Cardiac muscle cell (in vitro differentiated cells and primary cell): ENCODE data around the gene CCDC93. TPM values are rescaled to one million over a fixed set of nuclear protein-coding genes. Genes with fewer than 3 reads are reported as not detected.

ENCODE experiments used
- DNase-seq, 2 donors: peaks; one replicate each; pipeline versions ENCODE4 v3.0.0 to v3.0.0-alpha.2; 2010 to 2017; ENCODE audit warnings: low read depth in 1 of 2, low spot score in 1 of 2
- H3K27ac ChIP-seq: fragments of 200-600 bp; sonication (generic); 2 replicates; pipeline ENCODE4 v1.5.1; 2016
- H3K27me3 ChIP-seq: fragments of 200-600 bp; sonication (generic); 2 replicates; pipeline ENCODE4 v1.6.0; 2016; ENCODE audit warnings: control low read depth
- H3K36me3 ChIP-seq: fragments of 200-600 bp; sonication (generic); 2 replicates; pipeline ENCODE4 v1.5.1; 2016; ENCODE audit warnings: control low read depth
- H3K4me1 ChIP-seq: fragments of 200-600 bp; sonication (generic); 2 replicates; pipeline ENCODE4 v1.8.1; 2017; ENCODE audit warnings: low read depth, mild to moderate bottlenecking, mixed run types
- H3K4me3 ChIP-seq: fragments of 200-600 bp; sonication (generic); 2 replicates; pipeline ENCODE4 v1.5.1; 2016; ENCODE audit warnings: mild to moderate bottlenecking
- H3K9me3 ChIP-seq: fragments of 200-600 bp; sonication (generic); 2 replicates; pipeline ENCODE4 v1.5.1; 2017; ENCODE audit warnings: low read depth, mild to moderate bottlenecking, control low read depth
- polyA plus RNA-seq: library from polyadenylated mRNA; unstranded; fragments of >200 nt; fragmentation: Nextera tagmentation; extraction: Ambion mirVana; gene quantifications from 2 replicates; pipeline ENCODE4 v1.2.1, GENCODE V29; 2016
- total RNA-seq: library from RNA; depleted of rRNA; stranded (reverse); fragments of >200 nt; gene quantifications from 2 replicates; pipeline ENCODE4 v1.2.3, GENCODE V29; 2016
- TF ChIP-seq, protein P1 (sequence below): IDR thresholded peaks from 2 replicates; pipeline ENCODE4 v1.5.1; 2012; ENCODE audit warnings: low read depth, mild to moderate bottlenecking, low read length

The CCDC93 gene
- total and polyA plus RNA-seq, 2 experiments from 2014 or later: 16.9 to 20.8 TPM

DNA sequence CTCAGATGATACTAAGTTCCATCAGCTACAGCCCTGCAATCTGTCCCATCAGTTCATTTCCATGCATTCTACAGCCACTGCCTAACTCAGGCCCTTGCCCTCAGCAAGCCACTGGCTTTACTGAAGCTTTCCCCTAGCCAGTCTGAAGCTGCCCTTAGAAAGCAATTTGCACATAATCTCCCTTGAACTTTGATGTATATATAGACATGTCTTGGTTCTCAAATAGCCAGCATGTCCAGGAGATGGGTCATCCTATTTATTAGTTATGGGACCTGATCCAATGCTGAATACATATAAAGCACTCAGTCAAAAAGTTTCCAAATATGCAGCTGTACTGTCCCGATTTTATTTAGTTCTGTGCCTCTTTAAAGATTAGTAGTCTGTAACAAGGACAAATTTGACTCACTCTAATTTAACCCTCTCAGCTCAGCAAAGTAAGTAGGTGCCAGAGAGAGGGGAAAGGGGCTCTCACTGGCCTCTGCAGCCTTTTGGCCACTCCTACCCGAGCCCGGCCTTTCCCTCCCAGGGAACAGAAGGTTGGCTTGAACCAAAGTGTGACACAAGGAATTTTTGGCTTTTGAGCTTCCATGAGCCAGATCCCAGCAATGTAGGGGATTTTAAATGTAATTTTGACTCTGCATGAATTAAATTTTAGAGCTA lies 70.7 kb downstream of the CCDC93 start:
- H3K27ac ChIP-seq: no peak overlapping the region
- H3K36me3 ChIP-seq: peaks cover 45% of the 10 kb centered on the region
- no peak overlapping the region for H3K4me3 ChIP-seq
- DNase-seq: no peak
- no peaks in the 10 kb centered on the region for H3K9me3 ChIP-seq
- no peaks in the 10 kb centered on the region for H3K27me3 ChIP-seq
- no peaks in the 10 kb centered on the region for H3K4me1 ChIP-seq
- TF ChIP-seq, protein P1, sequence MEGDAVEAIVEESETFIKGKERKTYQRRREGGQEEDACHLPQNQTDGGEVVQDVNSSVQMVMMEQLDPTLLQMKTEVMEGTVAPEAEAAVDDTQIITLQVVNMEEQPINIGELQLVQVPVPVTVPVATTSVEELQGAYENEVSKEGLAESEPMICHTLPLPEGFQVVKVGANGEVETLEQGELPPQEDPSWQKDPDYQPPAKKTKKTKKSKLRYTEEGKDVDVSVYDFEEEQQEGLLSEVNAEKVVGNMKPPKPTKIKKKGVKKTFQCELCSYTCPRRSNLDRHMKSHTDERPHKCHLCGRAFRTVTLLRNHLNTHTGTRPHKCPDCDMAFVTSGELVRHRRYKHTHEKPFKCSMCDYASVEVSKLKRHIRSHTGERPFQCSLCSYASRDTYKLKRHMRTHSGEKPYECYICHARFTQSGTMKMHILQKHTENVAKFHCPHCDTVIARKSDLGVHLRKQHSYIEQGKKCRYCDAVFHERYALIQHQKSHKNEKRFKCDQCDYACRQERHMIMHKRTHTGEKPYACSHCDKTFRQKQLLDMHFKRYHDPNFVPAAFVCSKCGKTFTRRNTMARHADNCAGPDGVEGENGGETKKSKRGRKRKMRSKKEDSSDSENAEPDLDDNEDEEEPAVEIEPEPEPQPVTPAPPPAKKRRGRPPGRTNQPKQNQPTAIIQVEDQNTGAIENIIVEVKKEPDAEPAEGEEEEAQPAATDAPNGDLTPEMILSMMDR: no peak

DNA sequence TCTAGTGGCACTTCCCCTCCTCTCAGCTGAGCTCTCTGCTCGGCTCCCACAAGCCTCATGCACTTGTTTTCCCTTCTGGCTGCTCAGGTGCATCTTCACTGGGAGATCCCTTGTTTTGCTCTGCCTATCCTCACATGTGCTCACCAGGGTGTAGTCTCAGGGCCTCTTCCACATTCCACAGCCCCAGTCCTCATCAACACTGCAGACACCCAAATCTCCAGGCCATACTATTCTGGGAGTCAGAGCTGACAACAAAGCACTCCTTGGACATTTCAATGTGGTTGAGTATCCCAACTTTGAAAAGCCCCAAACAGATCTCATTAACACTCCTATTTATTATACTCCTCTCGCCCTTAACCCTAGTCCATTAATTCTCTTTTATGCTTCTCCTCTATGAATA lies 71.3 kb downstream of the CCDC93 start:
- no peak for DNase-seq
- H3K36me3 ChIP-seq: peaks cover 43% of the 10 kb centered on the region

DNA sequence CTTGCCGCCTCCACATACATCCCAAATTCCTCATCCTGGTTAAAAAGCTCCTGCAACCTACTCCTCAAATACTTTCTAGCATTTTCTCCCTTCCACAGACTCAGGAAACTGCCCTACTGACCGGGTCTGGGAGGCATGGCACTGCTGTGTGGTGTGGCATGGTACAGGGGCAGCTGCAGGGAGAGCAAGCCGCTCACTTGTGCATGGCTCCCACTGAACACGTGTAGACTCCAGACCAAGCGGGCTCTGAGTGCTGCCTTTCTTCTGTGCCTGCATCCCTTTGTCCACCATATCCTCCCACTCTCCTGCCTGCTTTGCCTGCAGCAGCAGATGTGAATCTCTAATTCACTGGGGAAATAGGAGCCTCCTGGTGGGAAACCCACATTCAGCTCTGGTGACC lies 72.2 kb downstream of the CCDC93 start:
- H3K36me3 ChIP-seq: peaks cover 38% of the 10 kb centered on the region
- H3K4me1 ChIP-seq: no peaks in the 10 kb centered on the region
- H3K4me3 ChIP-seq: no peak overlapping the region
- TF ChIP-seq, protein P1: no peak
- no peak overlapping the region for H3K27ac ChIP-seq
- H3K9me3 ChIP-seq: no peaks in the 10 kb centered on the region
- no peak for DNase-seq
- no peaks in the 10 kb centered on the region for H3K27me3 ChIP-seq

More for the DNA sequence above, 71.3 kb downstream of the CCDC93 start:
- no peaks in the 10 kb centered on the region for H3K4me1 ChIP-seq
- no peak overlapping the region for H3K27ac ChIP-seq
- H3K27me3 ChIP-seq: no peaks in the 10 kb centered on the region
- H3K9me3 ChIP-seq: no peaks in the 10 kb centered on the region
- TF ChIP-seq, protein P1: no peak
- H3K4me3 ChIP-seq: no peak overlapping the region

DNA sequence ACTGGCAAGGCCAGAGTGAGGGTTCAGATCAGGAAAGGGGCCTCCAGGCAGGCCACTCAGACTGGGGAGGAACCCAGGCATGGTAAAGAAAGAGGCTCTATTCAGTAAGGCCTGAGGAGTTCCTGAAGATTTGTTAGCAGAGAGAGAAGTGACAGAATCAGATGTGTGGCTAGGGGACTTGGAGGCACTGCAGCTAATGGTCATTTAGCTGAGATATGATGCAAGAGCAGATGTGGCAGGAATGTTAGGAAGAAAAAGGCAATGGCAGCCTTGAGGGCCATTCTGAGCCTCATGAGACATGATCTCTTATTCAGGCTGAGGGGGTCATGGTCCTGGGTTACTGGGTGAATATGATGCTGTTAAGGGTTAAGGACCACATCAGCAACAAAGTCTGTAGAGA lies 73.4 kb downstream of the CCDC93 start:
- Histone ChIP-seq H3K4me3 (no peak overlapping the region), H3K36me3 (peaks cover 33% of the 10 kb centered on the region), H3K9me3 (no peaks in the 10 kb centered on the region), H3K27ac (no peak overlapping the region), H3K27me3 (no peaks in the 10 kb centered on the region), H3K4me1 (no peaks in the 10 kb centered on the region)
- no peak for DNase-seq
- TF ChIP-seq, protein P1: no peak

DNA sequence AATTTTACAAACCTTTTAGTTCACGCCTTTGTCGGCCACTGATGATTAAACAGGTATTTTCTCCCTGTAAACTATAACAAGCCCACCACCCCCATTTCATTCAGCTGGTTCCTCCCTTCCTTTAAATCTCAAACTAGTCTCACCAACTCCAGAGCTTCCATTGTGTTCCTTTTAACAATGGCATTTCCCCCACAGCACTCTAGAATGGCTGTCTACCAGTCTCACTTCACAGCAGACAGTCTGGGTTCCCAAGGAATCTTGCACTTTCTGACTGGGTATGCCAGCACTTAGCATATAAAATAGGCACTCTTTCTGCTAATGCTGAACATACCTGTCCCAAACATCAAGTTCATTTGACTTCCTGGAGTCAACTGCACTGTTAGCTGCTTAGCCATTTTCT lies 75.3 kb downstream of the CCDC93 start:
- Histone ChIP-seq H3K27ac (no peak overlapping the region), H3K9me3 (no peaks in the 10 kb centered on the region), H3K27me3 (no peaks in the 10 kb centered on the region), H3K4me1 (no peaks in the 10 kb centered on the region), H3K4me3 (no peak overlapping the region), H3K36me3 (peaks cover 46% of the 10 kb centered on the region)
- no peak for DNase-seq
- TF ChIP-seq, protein P1: no peak
